GM23248 (cell line): Measurements from ENCODE around the gene MOCOS.

Source experiments
- EZH2 ChIP-seq: fragments of 200-600 bp; sonication (generic); IDR thresholded peaks from 2 replicates; pipeline ENCODE4 v1.6.1; 2018; ENCODE audit warnings: antibody characterized with exemption, mild to moderate bottlenecking; ENCODE audit not compliant: insufficient read depth, poor library complexity, severe bottlenecking
- EZH2phosphoT487 ChIP-seq: fragments of 200-600 bp; sonication (generic); IDR thresholded peaks from 2 replicates; pipeline ENCODE4 v1.6.1; 2018; ENCODE audit warnings: antibody characterized with exemption, moderate library complexity, mild to moderate bottlenecking, low read depth; ENCODE audit not compliant: insufficient read depth

DNA sequence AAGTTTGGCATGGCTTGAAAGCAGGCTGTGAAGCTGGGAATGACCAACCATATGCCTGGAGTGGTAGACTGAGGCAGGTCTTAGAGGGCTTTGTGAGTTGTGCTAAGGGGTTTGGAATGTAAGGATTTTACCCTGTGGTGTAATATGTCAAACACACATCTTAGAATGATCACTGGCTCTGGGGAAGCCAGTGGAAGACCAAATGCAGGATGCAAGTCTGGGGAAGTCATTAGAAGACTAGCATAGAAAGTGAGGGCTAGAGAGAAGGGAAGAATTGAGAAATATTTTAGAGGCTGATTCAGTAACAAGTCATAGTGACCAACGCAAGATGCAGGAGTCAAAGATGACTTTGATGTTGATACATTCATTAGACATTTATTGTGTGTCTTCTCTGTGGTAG, 106.7 kb downstream of the MOCOS start:
- TF ChIP-seq EZH2 (no peak), EZH2phosphoT487 (no peak)
